HG03064 (cell line): ENCODE measurements around the gene NRXN3.

ENCODE experiments used
- ATAC-seq: cut with Tn5 transposase; IDR thresholded peaks from one replicate; pipeline ENCODE4 v1.9.1; 2021; ENCODE audit warnings: low read depth; ENCODE audit not compliant: unreplicated experiment

NRXN3 gene

GRCh38 chr14:79602045-79602444 lies 1431.9 kb downstream of the NRXN3 start:
- ATAC-seq = no peak

- no peak for ATAC-seq
Observed at GRCh38 chr14:79602742-79603141, 1432.6 kb downstream of the NRXN3 start.

- no peak for ATAC-seq
Observed at GRCh38 chr14:79605849-79606248, 1435.7 kb downstream of the NRXN3 start.

GRCh38 chr14:79608446-79608845 lies 1438.3 kb downstream of the NRXN3 start:
- ATAC-seq = no peak

- no peak for ATAC-seq
Observed at GRCh38 chr14:79613625-79614024, 1443.5 kb downstream of the NRXN3 start.

GRCh38 chr14:79614448-79614847 lies 1444.3 kb downstream of the NRXN3 start:
- no peak for ATAC-seq

GRCh38 chr14:79627058-79627457 lies 1456.9 kb downstream of the NRXN3 start:
- no peak for ATAC-seq

GRCh38 chr14:79629411-79630287 lies 1459.5 kb downstream of the NRXN3 start:
- ATAC-seq = no peak

- no peak for ATAC-seq
Observed at GRCh38 chr14:79630288-79630960, 1460.3 kb downstream of the NRXN3 start.

- ATAC-seq = no peak
Observed at GRCh38 chr14:79631276-79631675, 1461.1 kb downstream of the NRXN3 start.

- ATAC-seq = no peak
Observed at GRCh38 chr14:79638672-79639266, 1468.6 kb downstream of the NRXN3 start.

GRCh38 chr14:79639613-79640012 lies 1469.4 kb downstream of the NRXN3 start:
- ATAC-seq = no peak

- ATAC-seq = no peak
Observed at GRCh38 chr14:79641371-79641770, 1471.2 kb downstream of the NRXN3 start.

- ATAC-seq = no peak
Observed at GRCh38 chr14:79643132-79643531, 1473.0 kb downstream of the NRXN3 start.

- ATAC-seq = no peak
Observed at GRCh38 chr14:79645753-79646362, 1475.7 kb downstream of the NRXN3 start.

- ATAC-seq = no peak
Observed at GRCh38 chr14:79649856-79650255, 1479.7 kb downstream of the NRXN3 start.

GRCh38 chr14:79652513-79653307 lies 1482.5 kb downstream of the NRXN3 start:
- ATAC-seq = no peak

- no peak for ATAC-seq
Observed at GRCh38 chr14:79656056-79656455, 1485.9 kb downstream of the NRXN3 start.

- ATAC-seq = no peak
Observed at GRCh38 chr14:79656496-79656895, 1486.3 kb downstream of the NRXN3 start.

- no peak for ATAC-seq
Observed at GRCh38 chr14:79658221-79658620, 1488.0 kb downstream of the NRXN3 start.
